RWPE2 (cell line): Measurements from ENCODE around the gene APBA3.

ENCODE experiments used
- ATAC-seq: fragments of 200-7000 bp; cut with Tn5 transposase; 3 replicates; pipeline ENCODE4 v1.9.1; 2021; ENCODE audit warnings: low read depth
- DNase-seq: peaks from one replicate; pipeline ENCODE4 v3.0.0-alpha.2; 2020; ENCODE audit warnings: low spot score
- H3K27ac ChIP-seq: fragments of 450-650 bp; 2 replicates; pipeline ENCODE4 v1.5.1; 2017; ENCODE audit warnings: mild to moderate bottlenecking; ENCODE audit not compliant: poor library complexity, severe bottlenecking
- H3K27me3 ChIP-seq: fragments of 250-450 bp; sonication (Bioruptor Pico); 2 replicates; pipeline ENCODE4 v1.5.1; 2021; ENCODE audit warnings: mild to moderate bottlenecking, moderate library complexity; ENCODE audit not compliant: insufficient read depth, poor library complexity, severe bottlenecking
- H3K36me3 ChIP-seq: fragments of 250-450 bp; sonication (Bioruptor Pico); 2 replicates; pipeline ENCODE4 v1.5.1; 2020; ENCODE audit warnings: low read depth, mild to moderate bottlenecking, moderate library complexity
- H3K4me1 ChIP-seq: fragments of 250-450 bp; sonication (Bioruptor Pico); 2 replicates; pipeline ENCODE4 v1.5.1; 2021; ENCODE audit warnings: mild to moderate bottlenecking, moderate library complexity; ENCODE audit not compliant: insufficient read depth, poor library complexity, severe bottlenecking
- H3K4me3 ChIP-seq: fragments of 250-450 bp; sonication (Bioruptor Pico); 2 replicates; pipeline ENCODE4 v1.5.1; 2021; ENCODE audit warnings: mild to moderate bottlenecking, moderate library complexity; ENCODE audit not compliant: severe bottlenecking
- H3K9me3 ChIP-seq: fragments of 250-450 bp; sonication (Bioruptor Pico); 2 replicates; pipeline ENCODE4 v1.5.1; 2021; ENCODE audit warnings: mild to moderate bottlenecking, moderate library complexity; ENCODE audit not compliant: severe bottlenecking
- TF ChIP-seq, protein P1 (sequence below): fragments of 450-650 bp; IDR thresholded peaks from one replicate; pipeline ENCODE4 v1.5.1; 2017; ENCODE audit warnings: mild to moderate bottlenecking, moderate library complexity; ENCODE audit not compliant: poor library complexity, severe bottlenecking

The APBA3 gene

DNA sequence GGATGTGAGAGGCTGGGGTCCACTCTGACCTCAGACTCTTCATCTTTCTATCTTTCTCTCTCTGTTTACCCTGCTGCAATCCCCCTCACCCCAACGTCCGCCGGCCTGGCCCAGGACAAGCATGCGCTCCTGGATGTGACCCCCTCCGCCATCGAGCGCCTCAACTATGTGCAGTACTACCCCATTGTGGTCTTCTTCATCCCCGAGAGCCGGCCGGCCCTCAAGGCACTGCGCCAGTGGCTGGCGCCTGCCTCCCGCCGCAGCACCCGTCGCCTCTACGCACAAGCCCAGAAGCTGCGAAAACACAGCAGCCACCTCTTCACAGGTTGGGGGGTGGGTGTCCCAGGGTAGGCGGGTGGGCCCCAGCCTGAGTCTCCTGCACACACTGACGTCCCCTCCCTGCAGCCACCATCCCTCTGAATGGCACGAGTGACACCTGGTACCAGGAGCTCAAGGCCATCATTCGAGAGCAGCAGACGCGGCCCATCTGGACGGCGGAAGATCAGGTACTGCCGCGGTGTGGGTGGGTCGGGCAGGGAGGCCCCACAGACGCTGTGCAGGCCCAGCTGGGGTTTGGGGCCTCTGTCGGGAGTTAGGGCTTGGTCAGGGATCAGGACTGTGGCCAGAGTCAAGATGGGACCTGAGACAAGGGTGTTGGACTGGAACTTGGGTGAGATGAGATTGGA, 15.0 kb downstream of the APBA3 start:
- no peaks in the 10 kb centered on the region for H3K27me3 ChIP-seq
- H3K4me1 ChIP-seq, result no peaks in the 10 kb centered on the region
- TF ChIP-seq, protein P1, sequence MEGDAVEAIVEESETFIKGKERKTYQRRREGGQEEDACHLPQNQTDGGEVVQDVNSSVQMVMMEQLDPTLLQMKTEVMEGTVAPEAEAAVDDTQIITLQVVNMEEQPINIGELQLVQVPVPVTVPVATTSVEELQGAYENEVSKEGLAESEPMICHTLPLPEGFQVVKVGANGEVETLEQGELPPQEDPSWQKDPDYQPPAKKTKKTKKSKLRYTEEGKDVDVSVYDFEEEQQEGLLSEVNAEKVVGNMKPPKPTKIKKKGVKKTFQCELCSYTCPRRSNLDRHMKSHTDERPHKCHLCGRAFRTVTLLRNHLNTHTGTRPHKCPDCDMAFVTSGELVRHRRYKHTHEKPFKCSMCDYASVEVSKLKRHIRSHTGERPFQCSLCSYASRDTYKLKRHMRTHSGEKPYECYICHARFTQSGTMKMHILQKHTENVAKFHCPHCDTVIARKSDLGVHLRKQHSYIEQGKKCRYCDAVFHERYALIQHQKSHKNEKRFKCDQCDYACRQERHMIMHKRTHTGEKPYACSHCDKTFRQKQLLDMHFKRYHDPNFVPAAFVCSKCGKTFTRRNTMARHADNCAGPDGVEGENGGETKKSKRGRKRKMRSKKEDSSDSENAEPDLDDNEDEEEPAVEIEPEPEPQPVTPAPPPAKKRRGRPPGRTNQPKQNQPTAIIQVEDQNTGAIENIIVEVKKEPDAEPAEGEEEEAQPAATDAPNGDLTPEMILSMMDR, result no peak
- no peak overlapping the region for H3K27ac ChIP-seq
- ATAC-seq (no peak), DNase-seq (no peak)
- 0 out of 2 replicates have a peak, but pooled peaks cover 5% of the 10 kb centered on the region for H3K36me3 ChIP-seq
- H3K9me3 ChIP-seq, result no peaks in the 10 kb centered on the region
- H3K4me3 ChIP-seq, result no peak overlapping the region

DNA sequence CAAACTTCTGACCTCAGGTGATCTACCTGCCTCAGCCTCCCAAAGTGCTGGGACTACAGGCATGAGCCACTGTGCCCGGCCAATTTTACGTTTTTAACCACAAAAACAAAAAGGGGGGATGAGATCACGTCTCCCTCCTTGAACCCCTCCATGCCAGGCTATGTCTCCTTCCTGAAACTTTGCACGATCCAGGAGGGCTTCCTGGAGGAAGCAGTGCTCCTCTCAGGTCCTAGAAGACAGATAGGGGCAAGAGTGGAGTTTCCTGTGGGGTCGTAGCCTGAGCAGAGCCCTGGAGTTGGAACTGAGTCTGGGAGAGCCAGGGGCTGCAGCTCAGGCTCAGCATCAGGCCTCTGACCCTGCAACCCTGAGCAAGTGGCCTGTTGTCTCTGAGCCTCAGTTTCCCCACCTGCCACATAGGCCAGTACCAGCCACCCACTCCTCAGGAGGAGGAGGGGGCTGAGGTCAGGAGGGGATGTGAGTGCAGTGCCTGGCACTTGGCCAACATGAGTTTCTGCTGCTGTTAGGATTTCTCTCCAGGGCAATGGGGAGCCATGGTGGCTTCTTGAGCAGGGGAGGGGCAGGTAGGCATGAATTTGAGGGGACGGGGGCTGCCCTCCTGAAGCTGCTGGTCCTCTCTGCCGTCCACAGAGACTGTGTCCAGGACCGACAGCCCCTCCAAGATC, 16.0 kb downstream of the APBA3 start:
- H3K4me1 ChIP-seq, result no peaks in the 10 kb centered on the region
- TF ChIP-seq, protein P1, result no peak
- H3K27ac ChIP-seq, result no peak overlapping the region
- no peak for ATAC-seq
- H3K27me3 ChIP-seq, result no peaks in the 10 kb centered on the region
- H3K9me3 ChIP-seq, result no peaks in the 10 kb centered on the region
- H3K36me3 ChIP-seq, result 0 out of 2 replicates have a peak, but pooled peaks cover 2% of the 10 kb centered on the region
- no peak for DNase-seq
- no peak overlapping the region for H3K4me3 ChIP-seq

DNA sequence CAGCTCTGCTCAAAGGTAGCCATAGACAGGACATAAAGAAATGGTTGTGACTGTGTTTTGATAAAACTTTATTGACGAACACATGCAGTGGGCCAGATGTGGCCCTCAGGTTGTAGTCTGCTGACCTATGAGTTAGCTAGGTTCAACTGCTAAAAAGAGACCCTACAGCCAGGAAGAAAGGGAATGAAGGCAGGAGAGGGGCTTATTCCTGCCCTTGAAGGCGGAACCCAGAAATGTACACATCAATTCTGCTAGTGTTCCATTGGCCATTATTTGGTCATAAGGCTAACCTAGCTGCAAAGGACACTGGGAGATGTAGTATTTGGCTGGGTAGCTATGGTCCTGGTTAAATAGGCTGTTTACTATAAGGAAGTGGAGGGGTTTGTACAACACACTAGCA, 18.0 kb downstream of the APBA3 start:
- Histone ChIP-seq H3K4me1 (no peaks in the 10 kb centered on the region), H3K27ac (no peak overlapping the region), H3K27me3 (no peaks in the 10 kb centered on the region), H3K36me3 (no peaks in the 10 kb centered on the region), H3K4me3 (no peak overlapping the region), H3K9me3 (no peaks in the 10 kb centered on the region)
- no peak for DNase-seq
- TF ChIP-seq, protein P1, result no peak
- no peak for ATAC-seq

DNA sequence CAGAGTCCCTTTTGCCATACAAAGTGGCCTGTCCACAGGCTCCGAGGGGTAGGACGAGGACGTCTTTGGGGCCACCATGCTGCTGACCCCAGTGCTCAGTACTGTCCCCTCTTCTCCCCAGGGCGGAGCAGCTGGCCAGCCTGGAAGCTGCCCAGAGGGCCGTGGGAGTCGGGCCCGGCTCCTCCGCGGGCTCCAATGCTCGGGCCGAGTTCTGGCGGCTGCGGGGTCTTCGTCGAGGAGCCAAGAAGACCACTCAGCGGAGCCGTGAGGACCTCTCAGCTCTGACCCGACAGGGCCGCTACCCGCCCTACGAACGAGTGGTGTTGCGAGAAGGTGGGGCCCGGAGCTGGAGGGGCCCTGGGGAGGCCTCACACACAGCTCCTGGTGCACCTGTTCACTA, 21.1 kb downstream of the APBA3 start:
- H3K4me1 ChIP-seq, result no peaks in the 10 kb centered on the region
- H3K27ac ChIP-seq, result no peak overlapping the region
- TF ChIP-seq, protein P1, result no peak
- no peak overlapping the region for H3K4me3 ChIP-seq
- ATAC-seq (no peak), DNase-seq (no peak)
- H3K36me3 ChIP-seq, result no peaks in the 10 kb centered on the region
- no peaks in the 10 kb centered on the region for H3K9me3 ChIP-seq
- H3K27me3 ChIP-seq, result no peaks in the 10 kb centered on the region
